Spleen (tissue), 11 donors: ENCODE measurements around the gene TAGLN3. TPM values are rescaled to one million over a fixed set of nuclear protein-coding genes. Genes with fewer than 3 reads are reported as not detected.
A peak's percentile ranks its signal among the peaks of the same experiment; 100 is the strongest.

Source experiments
- DNase-seq: peaks from one replicate; pipeline ENCODE4 v3.0.0-alpha.2; 2020
- H3K27ac ChIP-seq, 8 donors: fragments of 200-600 bp; sonication (generic) in 7 of 8; 1 replicate in 4 of 8; 2 replicates in 4 of 8; pipeline versions ENCODE4 v1.5.0 to v1.8.0; 2016 to 2021; ENCODE audit warnings: inconsistent platforms in 4 of 8, mild to moderate bottlenecking in 4 of 8, moderate library complexity in 1 of 8
- H3K27me3 ChIP-seq, 7 donors: fragments of 200-600 bp; sonication (generic) in 6 of 7; replicated peaks in 1 of 7; 1 replicate in 4 of 7; 2 replicates in 3 of 7; pipeline versions ENCODE4 v1.5.0 to v1.8.0; 2016 to 2021; ENCODE audit warnings: inconsistent platforms in 3 of 7, mild to moderate bottlenecking in 1 of 7
- H3K36me3 ChIP-seq, 6 donors: fragments of 200-600 bp; sonication (generic) in 5 of 6; 1 replicate in 4 of 6; 2 replicates in 2 of 6; pipeline versions ENCODE4 v1.5.0 to v1.8.0; 2016 to 2021; ENCODE audit warnings: inconsistent platforms in 2 of 6
- H3K4me1 ChIP-seq, 6 donors: fragments of 200-600 bp; sonication (generic) in 5 of 6; 1 replicate in 3 of 6; 2 replicates in 3 of 6; pipeline versions ENCODE4 v1.5.0 to v1.8.0; 2016 to 2021; ENCODE audit warnings: inconsistent platforms in 3 of 6
- H3K4me3 ChIP-seq, 8 donors: fragments of 200-600 bp; sonication (generic) in 7 of 8; 1 replicate in 4 of 8; 2 replicates in 4 of 8; pipeline versions ENCODE4 v1.5.0 to v1.8.0; 2016 to 2021; ENCODE audit warnings: inconsistent platforms in 4 of 8, mild to moderate bottlenecking in 4 of 8, moderate library complexity in 2 of 8
- H3K9me3 ChIP-seq, 8 donors: fragments of 200-600 bp; sonication (generic) in 7 of 8; 1 replicate in 4 of 8; 2 replicates in 4 of 8; pipeline versions ENCODE4 v1.5.0 to v1.8.0; 2016 to 2021; ENCODE audit warnings: inconsistent platforms in 4 of 8
- POLR2A ChIP-seq, 3 donors: fragments of 450-650 bp; IDR thresholded peaks; one replicate each; pipeline ENCODE4 v1.5.1; 2017; ENCODE audit warnings: antibody characterized with exemption in 3 of 3, mild to moderate bottlenecking in 1 of 3
- POLR2AphosphoS5 ChIP-seq, 3 donors: sonication (generic); formaldehyde crosslinking; IDR thresholded peaks; one replicate each; pipeline ENCODE4 v1.5.1; 2017; ENCODE audit warnings: antibody characterized with exemption in 3 of 3
- WGBS, 5 donors: extraction: QIAGEN DNeasy Blood & Tissue Kit in 3 of 5; methylation state at CpG; one replicate each; pipeline versions ENCODE4 v1.1.5 to v1.1.7; 2013 to 2018; 5-methylcytosine and 5-hydroxymethylcytosine counted together
- intact Hi-C: fragments of 100-400 bp; cut with DNase I; formaldehyde crosslinking; loops from one replicate; pipeline ENCODE4 v1.15.0; 2023; ENCODE audit warnings: low total_unique reads
- polyA plus RNA-seq, 3 donors: library from polyadenylated mRNA; stranded (reverse); fragments of 200-250 nt; gene quantifications; one replicate each; pipeline ENCODE4 v1.2.1, GENCODE V29; 2013
- total RNA-seq, 7 donors: library from RNA; depleted of rRNA in 3 of 7; stranded (reverse); fragments of >200 nt in 3 of 7; fragmentation: NEBNext Ultra II Directional in 4 of 7; extraction: Animal tissue kit (Norgen Biotek cat#: 25700) in 4 of 7; gene quantifications; one replicate each; pipeline versions ENCODE4 v1.1.0 to v1.2.1, GENCODE V29; 2016 to 2021
- TF ChIP-seq, protein P1 (sequence below), 11 experiments: fragments of 200-600 bp in 7 of 11; fragments of 450-650 bp in 4 of 11; sonication (generic) in 4 of 11; IDR thresholded peaks in 8 of 11; conservative IDR thresholded peaks in 3 of 11; 1 replicate in 7 of 11; 2 replicates in 4 of 11; pipeline versions ENCODE4 v1.4.0 to v1.8.0; 2016 to 2021; ENCODE audit warnings: antibody characterized with exemption in 11 of 11, inconsistent platforms in 4 of 11, mild to moderate bottlenecking in 1 of 11
- donor health status: healthy with polysubstance abuse.
- donor health status: DM: no; HTN: no; CAD: no; lungs with moderate emphysema.
- donor health status: DM: no; HTN: no; CAD: no.
- donor health status: Bipolar disorder and iron deficiency.
- donor health status: healthy.
- donor health status: DM: no; HTN: no; CAD: no.
- donor health status: DM: yes; HTN: yes; CAD: no.

TAGLN3 gene
- total and polyA plus RNA-seq, 10 donors, result not detected

DNA sequence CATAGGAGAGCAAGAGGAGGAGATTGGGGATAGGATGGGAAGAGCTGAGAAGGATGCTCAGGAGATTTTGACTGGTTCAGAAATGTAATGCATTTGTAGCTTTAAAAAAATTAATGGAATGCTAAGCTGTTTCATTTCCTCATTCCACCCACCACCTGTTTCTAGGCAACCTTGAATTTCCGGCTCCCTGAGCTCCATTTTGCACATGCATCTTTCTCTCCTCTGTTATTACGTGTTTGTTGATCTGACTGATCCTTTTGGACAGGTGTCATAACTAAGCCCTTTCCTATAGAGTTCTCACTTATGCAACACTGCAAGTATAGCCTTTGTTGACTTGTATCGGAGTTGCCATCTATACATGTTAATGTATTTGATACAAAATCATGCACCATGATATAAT lies 40.1 kb downstream of the TAGLN3 start:
- Histone ChIP-seq H3K36me3 (no peaks in the 10 kb centered on the region), H3K9me3 (peaks cover 0 to 7% (median 0%) of the 10 kb centered on the region in 8 donors), H3K4me3 (no peak overlapping the region), H3K27me3 (no peaks in the 10 kb centered on the region), H3K27ac (no peak overlapping the region), H3K4me1 (peaks cover 0 to 7% (median 5%) of the 10 kb centered on the region in 6 donors)
- TF ChIP-seq POLR2A (IDR thresholded peaks at IDR 0.05) (no peak), POLR2AphosphoS5 (IDR thresholded peaks at IDR 0.05) (no peak)
- TF ChIP-seq, protein P1, sequence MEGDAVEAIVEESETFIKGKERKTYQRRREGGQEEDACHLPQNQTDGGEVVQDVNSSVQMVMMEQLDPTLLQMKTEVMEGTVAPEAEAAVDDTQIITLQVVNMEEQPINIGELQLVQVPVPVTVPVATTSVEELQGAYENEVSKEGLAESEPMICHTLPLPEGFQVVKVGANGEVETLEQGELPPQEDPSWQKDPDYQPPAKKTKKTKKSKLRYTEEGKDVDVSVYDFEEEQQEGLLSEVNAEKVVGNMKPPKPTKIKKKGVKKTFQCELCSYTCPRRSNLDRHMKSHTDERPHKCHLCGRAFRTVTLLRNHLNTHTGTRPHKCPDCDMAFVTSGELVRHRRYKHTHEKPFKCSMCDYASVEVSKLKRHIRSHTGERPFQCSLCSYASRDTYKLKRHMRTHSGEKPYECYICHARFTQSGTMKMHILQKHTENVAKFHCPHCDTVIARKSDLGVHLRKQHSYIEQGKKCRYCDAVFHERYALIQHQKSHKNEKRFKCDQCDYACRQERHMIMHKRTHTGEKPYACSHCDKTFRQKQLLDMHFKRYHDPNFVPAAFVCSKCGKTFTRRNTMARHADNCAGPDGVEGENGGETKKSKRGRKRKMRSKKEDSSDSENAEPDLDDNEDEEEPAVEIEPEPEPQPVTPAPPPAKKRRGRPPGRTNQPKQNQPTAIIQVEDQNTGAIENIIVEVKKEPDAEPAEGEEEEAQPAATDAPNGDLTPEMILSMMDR (IDR thresholded peaks at IDR 0.05 in 8 of 11, conservative IDR thresholded peaks at IDR 0.05 in 3 of 11), result no peak
- DNase-seq, result no peak
- intact Hi-C loops, result no loop called here
- 70 to 88% (median 81%) methylated on average over 3 of the region's 3 CpGs for WGBS, 5 donors

GRCh38 chr3:112041321-112041720 lies 42.6 kb downstream of the TAGLN3 start:
- TF ChIP-seq POLR2AphosphoS5 (IDR thresholded peaks at IDR 0.05) (no peak), POLR2A (IDR thresholded peaks at IDR 0.05) (no peak)
- TF ChIP-seq, protein P1 (IDR thresholded peaks at IDR 0.05 in 8 of 11, conservative IDR thresholded peaks at IDR 0.05 in 3 of 11), result no peak
- peaks cover 0 to 7% (median 0%) of the 10 kb centered on the region in 8 donors for H3K9me3 ChIP-seq
- intact Hi-C loops, result loop anchor here (10.0 kb wide), 1 partner anchor 47 kb away; the partner anchor contains the start of gene TAGLN3
- no peaks in the 10 kb centered on the region for H3K27me3 ChIP-seq
- H3K36me3 ChIP-seq, result no peaks in the 10 kb centered on the region
- no peak for DNase-seq
- H3K4me1 ChIP-seq, result peaks cover 0 to 9% (median 8%) of the 10 kb centered on the region in 6 donors
- no peak overlapping the region for H3K4me3 ChIP-seq
- H3K27ac ChIP-seq, result no peak overlapping the region

- DNase-seq, result no peak
- intact Hi-C loops, result loop anchor here (10.0 kb wide), 1 partner anchor 48 kb away; the partner anchor contains the start of gene TAGLN3
- WGBS, 5 donors, result 83 to 91% (median 85%) methylated on average over 6 of the region's 6 CpGs
These were observed 44.1 kb downstream of the TAGLN3 start for GRCh38 chr3:112042842-112043280.

GRCh38 chr3:112043621-112044201 lies 45.0 kb downstream of the TAGLN3 start:
- H3K4me1 ChIP-seq, result peaks cover 0 to 9% (median 8%) of the 10 kb centered on the region in 6 donors
- no peaks in the 10 kb centered on the region for H3K27me3 ChIP-seq
- 6 to 11% (median 10%) methylated on average over 7 of the region's 7 CpGs for WGBS, 5 donors
- DNase-seq, result no peak
- TF ChIP-seq POLR2A (IDR thresholded peaks at IDR 0.05) (no peak), POLR2AphosphoS5 (IDR thresholded peaks at IDR 0.05) (no peak)
- TF ChIP-seq, protein P1 (IDR thresholded peaks at IDR 0.05 in 8 of 11, conservative IDR thresholded peaks at IDR 0.05 in 3 of 11), result peak; percentile 47 to 86 (median 77)
- H3K27ac ChIP-seq, result no peak overlapping the region
- H3K4me3 ChIP-seq, result peak overlapping the region in 1 of 8 donors; percentile 35
- H3K9me3 ChIP-seq, result no peaks in the 10 kb centered on the region
- intact Hi-C loops, result loop anchor here (10.0 kb wide), 1 partner anchor 49 kb away; the partner anchor contains the start of gene TAGLN3
- no peaks in the 10 kb centered on the region for H3K36me3 ChIP-seq

More at GRCh38 chr3:112042842-112043280, 44.1 kb downstream of the TAGLN3 start:
- H3K4me1 ChIP-seq, result peaks cover 0 to 9% (median 8%) of the 10 kb centered on the region in 6 donors
- no peaks in the 10 kb centered on the region for H3K36me3 ChIP-seq
- H3K4me3 ChIP-seq, result no peak overlapping the region
- no peak for TF ChIP-seq POLR2A (IDR thresholded peaks at IDR 0.05)
- no peak for TF ChIP-seq POLR2AphosphoS5 (IDR thresholded peaks at IDR 0.05)
- TF ChIP-seq, protein P1 (IDR thresholded peaks at IDR 0.05 in 8 of 11, conservative IDR thresholded peaks at IDR 0.05 in 3 of 11), result no peak
- H3K27me3 ChIP-seq, result no peaks in the 10 kb centered on the region
- H3K9me3 ChIP-seq, result no peaks in the 10 kb centered on the region
- no peak overlapping the region for H3K27ac ChIP-seq
